Sigmoid colon (tissue), 7 donors: ENCODE measurements around the gene NOXO1. TPM values are rescaled to one million over a fixed set of nuclear protein-coding genes. Genes with fewer than 3 reads are reported as not detected.
A peak's percentile ranks its signal among the peaks of the same experiment; 100 is the strongest.

Experiments
- DNase-seq: peaks from one replicate; pipeline ENCODE4 v3.0.0-alpha.2; 2019
- H3K27ac ChIP-seq, 4 donors: fragments of 200-600 bp; sonication (generic); one replicate each; pipeline ENCODE4 v1.5.1; 2016 to 2019; ENCODE audit warnings: mild to moderate bottlenecking in 1 of 4
- H3K27me3 ChIP-seq, 3 donors: fragments of 200-600 bp; sonication (generic); one replicate each; pipeline ENCODE4 v1.5.1; 2019; ENCODE audit warnings: mild to moderate bottlenecking in 1 of 3
- H3K36me3 ChIP-seq, 4 donors: fragments of 200-600 bp; sonication (generic); one replicate each; pipeline ENCODE4 v1.5.1; 2016 to 2019
- H3K4me1 ChIP-seq, 4 donors: fragments of 200-600 bp; sonication (generic); one replicate each; pipeline ENCODE4 v1.5.1; 2017 to 2019
- H3K4me3 ChIP-seq, 4 donors: fragments of 200-600 bp; sonication (generic); one replicate each; pipeline ENCODE4 v1.5.1; 2017 to 2019; ENCODE audit warnings: mild to moderate bottlenecking in 2 of 4, moderate library complexity in 1 of 4
- H3K9me3 ChIP-seq, 4 donors: fragments of 200-600 bp in 3 of 4; sonication (generic) in 3 of 4; one replicate each; pipeline versions ENCODE4 v1.5.1 to v1.6.1; 2013 to 2019
- CTCF ChIP-seq, 4 experiments: fragments of 450-650 bp in 3 of 4; fragments of 200-600 bp in 1 of 4; IDR thresholded peaks; one replicate each; pipeline ENCODE4 v1.5.1; 2016 to 2019; ENCODE audit warnings: antibody characterized with exemption in 4 of 4, mild to moderate bottlenecking in 3 of 4, moderate library complexity in 2 of 4
- EP300 ChIP-seq, 4 donors: sonication (generic); formaldehyde crosslinking; IDR thresholded peaks; one replicate each; pipeline ENCODE4 v1.6.1; 2017; ENCODE audit warnings: antibody characterized with exemption in 4 of 4
- POLR2A ChIP-seq, 2 donors: fragments of 450-650 bp; IDR thresholded peaks; one replicate each; pipeline ENCODE4 v1.6.1; 2016; ENCODE audit warnings: antibody characterized with exemption in 2 of 2, mild to moderate bottlenecking in 2 of 2, moderate library complexity in 2 of 2
- POLR2AphosphoS5 ChIP-seq, 4 donors: sonication (generic); formaldehyde crosslinking; IDR thresholded peaks; one replicate each; pipeline ENCODE4 v1.6.1; 2017; ENCODE audit warnings: antibody characterized with exemption in 4 of 4
- WGBS, 2 donors: extraction: QIAGEN DNeasy Blood & Tissue Kit; methylation state at CpG; one replicate each; pipeline ENCODE4 v1.1.7; 2013; 5-methylcytosine and 5-hydroxymethylcytosine counted together
- intact Hi-C: fragments of 100-400 bp; cut with DNase I; formaldehyde crosslinking; loops from one replicate; pipeline ENCODE4 v1.15.1; 2023
- polyA plus RNA-seq, 3 donors: library from polyadenylated mRNA; stranded (reverse); fragments of 200-250 nt; gene quantifications; one replicate each; pipeline ENCODE4 v1.2.3, GENCODE V29; 2013
- total RNA-seq, 4 donors: library from RNA; depleted of rRNA; stranded (reverse); fragments of >200 nt; gene quantifications; one replicate each; pipeline ENCODE4 v1.1.0, GENCODE V29; 2016
- donor health status: healthy with polysubstance abuse.
- donor health status: Bipolar disorder and iron deficiency.
- donor health status: healthy.

NOXO1 gene
- total and polyA plus RNA-seq, 7 donors, result 13.8 to 47.3 (median 15.0) TPM; not detected in 4

GRCh38 chr16:1938316-1938715, 43.0 kb downstream of the NOXO1 start:
- Histone ChIP-seq H3K27ac (no peak overlapping the region), H3K9me3 (no peaks in the 10 kb centered on the region), H3K4me1 (peaks cover 0 to 23% (median 14%) of the 10 kb centered on the region in 4 donors), H3K36me3 (peaks cover 0 to 43% (median 27%) of the 10 kb centered on the region in 4 donors), H3K4me3 (no peak overlapping the region), H3K27me3 (no peaks in the 10 kb centered on the region)
- no peak for DNase-seq
- intact Hi-C loops, result no loop called here
- TF ChIP-seq POLR2A (IDR thresholded peaks at IDR 0.05), result no peak
- TF ChIP-seq CTCF (IDR thresholded peaks at IDR 0.05), result no peak
- no peak for TF ChIP-seq POLR2AphosphoS5 (IDR thresholded peaks at IDR 0.05)
- no peak for TF ChIP-seq EP300 (IDR thresholded peaks at IDR 0.05)
- 92 to 93% methylated on average over 10 of the region's 10 CpGs for WGBS, 2 donors

- no peaks in the 10 kb centered on the region for H3K9me3 ChIP-seq
- intact Hi-C loops, result no loop called here
- H3K36me3 ChIP-seq, result peaks cover 0 to 43% (median 27%) of the 10 kb centered on the region in 4 donors
- TF ChIP-seq POLR2AphosphoS5 (IDR thresholded peaks at IDR 0.05) (no peak), POLR2A (IDR thresholded peaks at IDR 0.05) (no peak), EP300 (IDR thresholded peaks at IDR 0.05) (no peak), CTCF (IDR thresholded peaks at IDR 0.05) (no peak)
- H3K27me3 ChIP-seq, result peaks cover 0 to 11% (median 4%) of the 10 kb centered on the region in 3 donors
- no peak overlapping the region for H3K4me3 ChIP-seq
- H3K27ac ChIP-seq, result no peak overlapping the region
- H3K4me1 ChIP-seq, result peaks cover 0 to 13% (median 9%) of the 10 kb centered on the region in 4 donors
- WGBS, 2 donors, result 89 to 94% methylated on average over 11 of the region's 11 CpGs
- DNase-seq, result no peak
These were observed 44.3 kb downstream of the NOXO1 start for GRCh38 chr16:1936945-1937479.

- DNase-seq, result no peak
- Histone ChIP-seq H3K9me3 (no peaks in the 10 kb centered on the region), H3K27me3 (peaks cover 0 to 14% (median 5%) of the 10 kb centered on the region in 3 donors), H3K4me3 (no peak overlapping the region), H3K27ac (no peak overlapping the region), H3K36me3 (peaks cover 0 to 12% (median 5%) of the 10 kb centered on the region in 4 donors), H3K4me1 (peaks cover 0 to 12% (median 7%) of the 10 kb centered on the region in 4 donors)
- WGBS, 2 donors, result 78 to 85% methylated on average over 23 of the region's 23 CpGs
- intact Hi-C loops, result no loop called here
- TF ChIP-seq EP300 (IDR thresholded peaks at IDR 0.05) (no peak), POLR2A (IDR thresholded peaks at IDR 0.05) (no peak), CTCF (IDR thresholded peaks at IDR 0.05) (no peak), POLR2AphosphoS5 (IDR thresholded peaks at IDR 0.05) (peak in 1 of 4 donors; percentile 11)
These were observed 48.1 kb downstream of the NOXO1 start for GRCh38 chr16:1933097-1933661.

GRCh38 chr16:1932050-1933028, 48.9 kb downstream of the NOXO1 start:
- Histone ChIP-seq H3K4me1 (peaks cover 0 to 12% (median 7%) of the 10 kb centered on the region in 4 donors), H3K4me3 (no peak overlapping the region), H3K36me3 (peaks cover 0 to 4% (median 0%) of the 10 kb centered on the region in 4 donors), H3K9me3 (no peaks in the 10 kb centered on the region), H3K27ac (no peak overlapping the region), H3K27me3 (peaks cover 0 to 14% (median 5%) of the 10 kb centered on the region in 3 donors)
- DNase-seq, result no peak
- intact Hi-C loops, result no loop called here
- 68 to 82% methylated on average over 19 of the region's 19 CpGs for WGBS, 2 donors
- TF ChIP-seq CTCF (IDR thresholded peaks at IDR 0.05) (no peak), EP300 (IDR thresholded peaks at IDR 0.05) (no peak), POLR2AphosphoS5 (IDR thresholded peaks at IDR 0.05) (no peak), POLR2A (IDR thresholded peaks at IDR 0.05) (no peak)
